Thoracic aorta (tissue), 2 donors: ENCODE data around the gene LOX. TPM values are rescaled to one million over a fixed set of nuclear protein-coding genes. Genes with fewer than 3 reads are reported as not detected.

ENCODE experiments used
- ATAC-seq: fragments of 150-250 bp; one replicate; pipeline ENCODE4 v1.8.0; 2017; ENCODE audit warnings: low read depth; ENCODE audit not compliant: insufficient number of reproducible peaks, low FRiP score
- DNase-seq: peaks from one replicate; pipeline ENCODE4 v3.0.0-alpha.2; 2020; ENCODE audit warnings: low spot score
- H3K27ac ChIP-seq, 2 donors: fragments of 200-600 bp; sonication (generic); 1 replicate in 1 of 2; 2 replicates in 1 of 2; pipeline ENCODE4 v1.5.1; 2016; ENCODE audit warnings: mild to moderate bottlenecking in 2 of 2, moderate library complexity in 2 of 2
- H3K27me3 ChIP-seq: fragments of 200-600 bp; sonication (generic); replicated peaks from 2 replicates; pipeline ENCODE4 v1.6.0; 2016; ENCODE audit warnings: mild to moderate bottlenecking; ENCODE audit not compliant: insufficient read depth
- H3K36me3 ChIP-seq: fragments of 200-600 bp; sonication (generic); one replicate; pipeline ENCODE4 v1.5.1; 2016
- H3K4me1 ChIP-seq, 2 donors: fragments of 200-600 bp; sonication (generic); 1 replicate in 1 of 2; 2 replicates in 1 of 2; pipeline versions ENCODE4 v1.5.1 to v1.6.0; 2016; ENCODE audit warnings: low read depth in 2 of 2, mild to moderate bottlenecking in 1 of 2; ENCODE audit not compliant: control insufficient read depth in 1 of 2
- H3K4me3 ChIP-seq: fragments of 200-600 bp; sonication (generic); 2 replicates; pipeline ENCODE4 v1.5.1; 2016; ENCODE audit warnings: mild to moderate bottlenecking
- H3K9me3 ChIP-seq: fragments of 200-600 bp; sonication (generic); 2 replicates; pipeline ENCODE4 v1.5.1; 2016
- total RNA-seq, 2 donors: library from RNA; depleted of rRNA; stranded (reverse); fragments of >200 nt; gene quantifications; one replicate each; pipeline versions ENCODE4 v1.1.0 to v1.2.3, GENCODE V29; 2016
- TF ChIP-seq, protein P1 (sequence below): fragments of 200-600 bp; sonication (generic); IDR thresholded peaks from one replicate; pipeline ENCODE4 v1.5.1; 2019; ENCODE audit warnings: antibody characterized with exemption

The LOX gene
- total RNA-seq, 2 donors from 2014 or later = 32.9 to 65.2 TPM

DNA sequence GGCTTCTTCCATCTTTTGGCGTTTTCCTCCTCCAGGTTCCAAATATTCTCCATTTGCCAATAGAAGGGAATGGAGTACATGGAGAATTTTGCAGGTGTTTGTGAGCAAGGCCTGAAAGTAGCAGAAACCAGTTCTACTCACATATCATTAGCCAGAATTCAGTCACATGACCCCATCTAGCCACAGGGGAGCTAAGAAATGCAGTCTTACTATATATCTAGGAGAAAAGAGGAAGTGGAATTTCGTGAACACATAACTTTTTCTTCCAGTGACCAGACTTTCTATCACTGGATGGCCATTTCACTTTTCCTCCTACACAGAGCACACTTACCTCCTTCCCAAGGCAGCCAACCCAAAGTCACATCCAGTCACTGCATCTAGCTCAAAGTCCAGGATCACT is 55.1 kb downstream of the LOX start:
- H3K27ac ChIP-seq = no peak overlapping the region
- H3K4me1 ChIP-seq = no peaks in the 10 kb centered on the region
- DNase-seq (no peak), ATAC-seq (no peak)
- H3K36me3 ChIP-seq = no peaks in the 10 kb centered on the region
- no peak overlapping the region for H3K4me3 ChIP-seq
- no peaks in the 10 kb centered on the region for H3K9me3 ChIP-seq
- TF ChIP-seq, protein P1, sequence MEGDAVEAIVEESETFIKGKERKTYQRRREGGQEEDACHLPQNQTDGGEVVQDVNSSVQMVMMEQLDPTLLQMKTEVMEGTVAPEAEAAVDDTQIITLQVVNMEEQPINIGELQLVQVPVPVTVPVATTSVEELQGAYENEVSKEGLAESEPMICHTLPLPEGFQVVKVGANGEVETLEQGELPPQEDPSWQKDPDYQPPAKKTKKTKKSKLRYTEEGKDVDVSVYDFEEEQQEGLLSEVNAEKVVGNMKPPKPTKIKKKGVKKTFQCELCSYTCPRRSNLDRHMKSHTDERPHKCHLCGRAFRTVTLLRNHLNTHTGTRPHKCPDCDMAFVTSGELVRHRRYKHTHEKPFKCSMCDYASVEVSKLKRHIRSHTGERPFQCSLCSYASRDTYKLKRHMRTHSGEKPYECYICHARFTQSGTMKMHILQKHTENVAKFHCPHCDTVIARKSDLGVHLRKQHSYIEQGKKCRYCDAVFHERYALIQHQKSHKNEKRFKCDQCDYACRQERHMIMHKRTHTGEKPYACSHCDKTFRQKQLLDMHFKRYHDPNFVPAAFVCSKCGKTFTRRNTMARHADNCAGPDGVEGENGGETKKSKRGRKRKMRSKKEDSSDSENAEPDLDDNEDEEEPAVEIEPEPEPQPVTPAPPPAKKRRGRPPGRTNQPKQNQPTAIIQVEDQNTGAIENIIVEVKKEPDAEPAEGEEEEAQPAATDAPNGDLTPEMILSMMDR = no peak
- no peaks in the 10 kb centered on the region for H3K27me3 ChIP-seq

DNA sequence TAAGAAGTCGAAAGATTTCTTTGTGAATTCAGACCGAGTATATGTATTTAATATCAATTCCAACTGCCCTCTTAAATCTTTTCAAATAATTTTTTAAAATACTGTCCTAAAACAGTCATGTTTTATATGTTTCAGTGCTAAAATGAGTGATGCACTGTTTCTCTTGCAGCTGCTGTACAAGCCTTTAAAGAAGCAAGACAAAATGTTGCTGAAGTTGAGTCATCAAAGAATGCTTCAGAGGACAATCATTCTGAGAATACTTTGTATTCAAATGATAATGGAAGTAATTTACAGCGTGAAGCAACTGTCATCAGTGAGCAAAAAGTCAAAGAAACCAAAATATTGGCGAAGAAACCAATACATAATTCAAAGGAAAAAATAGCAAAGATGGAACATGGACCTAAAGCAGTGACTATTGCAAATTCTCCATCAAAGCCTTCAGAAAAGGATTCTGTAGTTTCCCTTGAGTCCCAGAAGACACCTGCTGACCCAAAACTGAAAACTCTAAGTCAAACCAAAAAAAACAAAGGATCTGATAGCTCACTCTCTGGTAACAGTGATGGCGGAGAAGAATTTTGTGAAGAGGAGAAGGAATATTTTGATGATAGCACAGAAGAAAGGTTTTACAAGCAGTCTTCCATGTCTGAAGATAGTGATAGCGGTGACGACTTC is 58.0 kb downstream of the LOX start:
- Histone ChIP-seq H3K9me3 (no peaks in the 10 kb centered on the region), H3K4me1 (peaks cover 0 to 10% of the 10 kb centered on the region in 2 donors), H3K4me3 (no peak overlapping the region), H3K27ac (no peak overlapping the region), H3K27me3 (no peaks in the 10 kb centered on the region), H3K36me3 (no peaks in the 10 kb centered on the region)
- ATAC-seq = no peak
- DNase-seq = no peak
- TF ChIP-seq, protein P1 = no peak

DNA sequence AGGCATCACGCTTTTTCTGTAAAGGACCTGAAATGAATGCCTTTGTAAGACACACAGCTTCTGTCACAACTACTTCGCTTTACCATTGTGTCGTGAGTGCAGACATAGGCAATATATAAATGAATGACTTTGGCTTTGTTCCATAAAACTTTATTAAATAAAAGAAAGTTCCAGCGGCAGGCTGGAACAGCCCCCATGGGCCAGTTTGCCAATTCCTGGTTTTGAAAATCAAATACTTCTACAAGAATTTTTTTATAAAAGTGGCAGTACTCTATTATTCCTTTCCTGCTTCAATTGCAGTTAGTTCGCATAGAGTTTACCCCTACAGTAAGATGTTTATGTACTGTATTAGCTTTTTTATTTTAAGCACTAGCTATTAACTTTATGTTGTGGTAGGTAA is 62.6 kb downstream of the LOX start:
- peak overlapping the region; percentile 60 for H3K4me3 ChIP-seq
- no peaks in the 10 kb centered on the region for H3K9me3 ChIP-seq
- ATAC-seq (no peak), DNase-seq (no peak)
- no peaks in the 10 kb centered on the region for H3K36me3 ChIP-seq
- TF ChIP-seq, protein P1 = no peak
- H3K4me1 ChIP-seq = peaks cover 9 to 30% of the 10 kb centered on the region in 2 donors
- no peaks in the 10 kb centered on the region for H3K27me3 ChIP-seq
- H3K27ac ChIP-seq = no peak overlapping the region

DNA sequence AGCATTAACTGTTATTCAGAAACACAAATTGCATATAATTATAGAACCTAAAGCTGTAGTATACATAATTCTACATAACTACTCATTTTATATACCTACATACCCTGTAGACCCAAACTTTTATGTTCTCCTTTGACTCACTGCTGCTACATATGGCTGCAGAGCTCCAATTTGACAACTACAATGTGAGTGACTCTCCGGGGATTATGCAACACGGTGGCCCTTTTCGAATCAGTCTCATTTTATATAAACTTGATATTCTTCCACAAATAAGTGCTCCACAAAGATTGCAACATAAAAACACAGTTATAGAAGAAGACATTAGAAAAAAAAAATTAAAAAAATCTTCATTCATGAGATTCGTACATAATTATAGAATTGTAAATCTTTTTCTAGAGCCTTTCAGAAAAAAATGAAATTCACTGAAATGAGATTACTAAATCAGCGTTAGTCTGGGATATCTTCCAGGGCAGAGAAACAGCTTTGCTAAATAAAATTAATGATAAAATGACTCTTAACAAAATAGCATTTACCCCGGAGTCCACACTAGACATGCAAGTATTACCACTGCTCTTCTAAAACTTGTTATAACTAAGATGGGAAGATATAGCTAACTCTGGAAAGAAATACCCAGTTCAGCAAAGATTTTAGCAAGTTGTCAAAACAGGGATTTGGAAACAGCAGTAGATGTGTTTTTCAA is 63.7 kb downstream of the LOX start:
- ATAC-seq = no peak
- TF ChIP-seq, protein P1 = no peak
- H3K27me3 ChIP-seq = no peaks in the 10 kb centered on the region

More for the DNA sequence above, 63.7 kb downstream of the LOX start:
- peak overlapping the region; percentile 2 for H3K4me3 ChIP-seq
- no peaks in the 10 kb centered on the region for H3K9me3 ChIP-seq
- H3K36me3 ChIP-seq = no peaks in the 10 kb centered on the region
- DNase-seq = no peak
- peak overlapping the region in 1 of 2 donors; percentile 24 for H3K27ac ChIP-seq
- H3K4me1 ChIP-seq = peaks cover 9 to 30% of the 10 kb centered on the region in 2 donors

Other genes with a start within 250 kb of the LOX start
- not detected for gene FTMT, start 226.4 kb downstream of the LOX start, total RNA-seq
- gene SRFBP1, start 116.3 kb downstream of the LOX start, total RNA-seq = 10 to 100 TPM in 1 of 2 donors, 1 to 10 TPM in 1; 8.0 to 22.9 TPM
- gene ZNF474, start 51.3 kb upstream of the LOX start, total RNA-seq = under 1 TPM; 0.27 to 0.92 TPM
- gene SNCAIP, start 234.0 kb upstream of the LOX start, total RNA-seq = 1 to 10 TPM; 4.5 to 8.5 TPM